Memory B cell (primary cell): ENCODE measurements around the gene LBHD2.
A peak's percentile ranks its signal among the peaks of the same experiment; 100 is the strongest.
"Not testable (repeated sequence)": the region's sequence is repeated elsewhere in the genome, so short reads cannot be mapped to it uniquely, and the experiment has no call there.

Experiments used
- ATAC-seq: fragments of 150-1000 bp; cut with Tn5 transposase; 2 replicates; pipeline ENCODE4 v1.10.0; 2021; ENCODE audit warnings: low read depth, mild to moderate bottlenecking, moderate library complexity
- DNase-seq, 2 donors: peaks; one replicate each; pipeline ENCODE4 v3.0.0; 2022; ENCODE audit warnings: low spot score in 2 of 2
- H3K27ac Mint-ChIP-seq: one replicate; pipeline ENCODE4 v1.8.0; 2022; ENCODE audit warnings: mild to moderate bottlenecking, moderate library complexity, mixed read lengths
- H3K27me3 Mint-ChIP-seq: one replicate; pipeline ENCODE4 v1.8.0; 2022; ENCODE audit warnings: mixed read lengths
- H3K36me3 Mint-ChIP-seq: one replicate; pipeline ENCODE4 v1.8.0; 2022; ENCODE audit warnings: mild to moderate bottlenecking, mixed read lengths
- H3K4me1 Mint-ChIP-seq: one replicate; pipeline ENCODE4 v1.8.0; 2022; ENCODE audit warnings: mixed read lengths
- H3K4me3 Mint-ChIP-seq: one replicate; pipeline ENCODE4 v1.8.0; 2022; ENCODE audit warnings: mild to moderate bottlenecking, moderate library complexity, mixed read lengths
- H3K9me3 Mint-ChIP-seq: one replicate; pipeline ENCODE4 v1.8.0; 2022; ENCODE audit warnings: mixed read lengths

The LBHD2 gene

DNA sequence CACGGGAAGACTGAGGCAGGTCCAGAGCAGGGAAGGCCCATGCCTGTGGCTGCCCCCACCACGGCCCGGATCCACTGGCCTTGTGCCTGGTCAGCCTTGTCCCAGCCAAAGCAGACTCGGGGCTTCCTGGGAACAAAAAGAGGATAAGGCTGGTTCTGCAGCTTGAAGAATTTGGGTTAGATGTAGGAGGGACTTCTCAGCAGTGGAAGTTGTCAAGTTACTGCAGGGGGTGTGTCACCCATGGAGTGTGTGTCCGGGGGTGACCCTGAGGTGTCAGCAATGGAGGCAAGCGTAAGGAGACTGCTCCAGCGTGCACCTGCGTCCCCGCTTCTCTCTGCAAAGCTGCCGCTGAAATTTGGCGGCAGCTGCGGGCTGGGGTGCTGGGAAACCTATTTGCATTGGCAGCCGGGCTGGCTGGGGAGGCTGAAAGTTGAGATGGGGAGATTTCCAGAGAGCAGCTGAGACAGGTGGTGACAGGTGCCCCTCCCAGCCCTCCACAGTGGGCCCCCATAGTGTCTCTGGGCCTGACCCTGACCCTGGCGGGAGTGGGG, 26.7 kb downstream of the LBHD2 start:
- DNase-seq (no peak), ATAC-seq (peak; percentile 42)
- Mint-ChIP-seq H3K27ac (peak overlapping the region; percentile 35), H3K4me1 (peaks cover 21% of the 10 kb centered on the region), H3K9me3 (no peaks in the 10 kb centered on the region), H3K36me3 (no peaks in the 10 kb centered on the region), H3K27me3 (peaks cover 5% of the 10 kb centered on the region), H3K4me3 (no peak overlapping the region)

DNA sequence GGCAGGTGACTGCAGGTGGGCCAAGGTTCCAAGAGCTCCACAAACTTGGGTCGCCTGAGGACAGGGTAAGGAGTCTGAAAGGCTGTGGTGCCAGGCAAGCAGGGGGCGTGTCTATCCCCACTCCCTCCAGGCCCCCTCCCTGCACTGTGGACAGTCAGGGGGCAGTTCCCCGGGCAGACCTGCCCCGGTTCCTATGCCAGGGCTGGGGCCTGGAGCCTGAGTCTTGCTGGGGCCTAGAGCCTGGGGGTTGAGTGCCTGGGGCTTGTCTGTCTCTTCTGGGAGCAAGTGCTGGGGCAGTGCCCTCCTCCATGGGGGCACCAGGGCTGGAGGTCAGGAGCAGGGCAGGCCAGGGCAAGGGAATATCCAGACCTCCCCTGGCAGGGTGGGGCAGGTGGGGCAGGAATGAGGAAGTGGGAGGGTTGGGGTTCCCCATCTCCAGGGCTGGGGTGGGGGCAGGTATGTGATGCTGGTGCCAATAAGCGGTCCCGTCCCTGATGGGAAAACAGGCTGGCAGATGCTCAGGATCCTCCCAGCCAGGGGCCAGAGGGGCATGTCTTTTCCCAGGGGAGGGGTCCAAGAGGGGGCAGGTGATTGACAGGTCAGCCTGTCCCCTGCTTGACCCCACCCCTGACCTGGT, 27.3 kb downstream of the LBHD2 start:
- Mint-ChIP-seq H3K4me3 (no peak overlapping the region), H3K36me3 (no peaks in the 10 kb centered on the region), H3K27ac (peak overlapping the region; percentile 35), H3K27me3 (peaks cover 5% of the 10 kb centered on the region), H3K4me1 (peaks cover 20% of the 10 kb centered on the region), H3K9me3 (no peaks in the 10 kb centered on the region)
- ATAC-seq (peak; percentile 50), DNase-seq (no peak)

DNA sequence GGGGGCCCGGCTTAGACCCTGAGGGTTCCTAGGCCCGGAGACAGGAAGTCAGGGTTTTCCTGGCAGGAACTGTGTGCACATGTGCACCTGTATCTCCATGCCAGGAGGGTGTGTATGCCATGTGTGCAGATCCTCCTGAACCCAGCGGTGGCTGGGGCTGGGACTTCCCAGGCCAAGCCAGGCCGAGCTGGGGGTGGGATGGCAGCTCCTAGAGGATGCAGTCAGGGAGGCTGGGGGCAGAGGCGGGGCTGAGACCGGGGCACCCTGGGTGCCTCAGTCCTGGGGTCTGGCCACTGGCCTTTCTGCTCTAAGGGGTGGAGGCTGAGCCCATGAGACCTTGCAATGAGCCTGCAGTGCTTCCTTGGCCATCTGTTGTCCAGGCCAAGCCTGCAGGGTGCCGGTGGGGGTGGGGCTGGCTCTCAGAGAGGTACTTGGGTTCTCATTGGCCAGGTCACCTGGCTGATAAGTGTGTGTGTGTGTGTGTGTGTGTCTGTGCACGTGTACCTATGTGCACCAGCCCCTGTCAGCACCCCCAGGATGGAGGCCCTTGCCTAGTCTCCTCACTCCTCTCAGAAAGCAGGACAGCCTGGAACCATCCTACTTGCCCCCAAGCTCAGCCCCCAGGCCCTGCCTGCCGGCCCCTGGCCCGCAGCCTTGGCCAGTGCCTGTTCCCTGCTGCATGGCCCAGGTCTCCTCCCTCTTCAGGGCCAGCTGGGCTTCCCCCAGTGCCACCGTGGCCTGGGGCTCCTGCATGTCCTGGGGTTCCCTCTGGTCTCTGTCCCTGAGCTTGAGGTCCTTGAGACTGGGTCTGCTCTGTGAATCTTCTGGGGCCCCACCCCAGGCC, 28.6 kb downstream of the LBHD2 start:
- no peaks in the 10 kb centered on the region for H3K36me3 Mint-ChIP-seq
- no peak overlapping the region for H3K4me3 Mint-ChIP-seq
- no peak overlapping the region for H3K27ac Mint-ChIP-seq
- no peak for ATAC-seq
- peaks cover 20% of the 10 kb centered on the region for H3K4me1 Mint-ChIP-seq
- peaks cover 5% of the 10 kb centered on the region for H3K27me3 Mint-ChIP-seq
- H3K9me3 Mint-ChIP-seq: no peaks in the 10 kb centered on the region
- no peak for DNase-seq

DNA sequence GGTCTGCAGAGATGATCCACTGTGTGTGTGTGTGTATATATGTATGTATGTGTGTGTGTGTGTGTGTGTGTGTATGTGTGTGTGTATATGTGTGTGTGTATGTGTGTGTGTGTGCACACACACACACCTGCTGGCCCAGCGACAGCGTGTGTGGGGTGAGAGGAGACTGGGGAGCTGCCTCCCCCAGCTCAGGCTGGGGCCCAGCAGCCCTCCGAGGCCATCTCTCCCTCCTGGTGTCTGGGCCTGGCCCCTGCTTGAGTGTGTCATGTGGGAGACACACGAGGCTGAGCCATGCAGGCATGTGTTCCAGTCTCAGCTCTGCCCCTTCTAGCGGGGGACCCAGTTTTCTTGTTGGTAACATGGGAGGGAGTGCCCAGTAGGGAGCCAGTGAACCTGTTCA, 29.3 kb downstream of the LBHD2 start:
- Mint-ChIP-seq H3K27ac (no peak overlapping the region), H3K9me3 (no peaks in the 10 kb centered on the region), H3K27me3 (peaks cover 5% of the 10 kb centered on the region), H3K4me1 (peaks cover 20% of the 10 kb centered on the region), H3K4me3 (no peak overlapping the region), H3K36me3 (no peaks in the 10 kb centered on the region)
- no peak for ATAC-seq
- no peak for DNase-seq

DNA sequence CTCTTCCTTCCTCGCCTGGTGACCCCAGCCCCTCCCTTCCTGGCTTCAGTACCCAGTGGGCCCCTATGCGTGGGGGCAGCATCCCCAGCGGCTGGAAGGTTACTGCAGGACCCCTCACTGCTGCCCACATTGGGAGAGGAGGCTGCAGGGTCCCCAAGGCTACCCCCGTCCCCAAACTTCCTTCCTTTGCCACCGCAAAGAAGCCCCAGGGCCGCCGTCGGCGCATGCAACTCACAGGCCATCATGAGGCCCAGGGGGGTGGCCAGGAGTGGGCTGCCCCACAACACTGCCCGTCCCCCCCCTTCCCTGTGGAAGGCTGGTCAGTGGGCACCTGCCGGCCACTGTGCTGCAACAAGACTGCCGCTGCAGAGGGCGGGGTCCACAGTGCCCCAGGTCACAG, 29.8 kb downstream of the LBHD2 start:
- no peaks in the 10 kb centered on the region for H3K36me3 Mint-ChIP-seq
- DNase-seq (no peak), ATAC-seq (no peak)
- H3K4me1 Mint-ChIP-seq: peaks cover 20% of the 10 kb centered on the region
- no peak overlapping the region for H3K4me3 Mint-ChIP-seq
- H3K27ac Mint-ChIP-seq: no peak overlapping the region
- H3K9me3 Mint-ChIP-seq: no peaks in the 10 kb centered on the region
- H3K27me3 Mint-ChIP-seq: peaks cover 5% of the 10 kb centered on the region

DNA sequence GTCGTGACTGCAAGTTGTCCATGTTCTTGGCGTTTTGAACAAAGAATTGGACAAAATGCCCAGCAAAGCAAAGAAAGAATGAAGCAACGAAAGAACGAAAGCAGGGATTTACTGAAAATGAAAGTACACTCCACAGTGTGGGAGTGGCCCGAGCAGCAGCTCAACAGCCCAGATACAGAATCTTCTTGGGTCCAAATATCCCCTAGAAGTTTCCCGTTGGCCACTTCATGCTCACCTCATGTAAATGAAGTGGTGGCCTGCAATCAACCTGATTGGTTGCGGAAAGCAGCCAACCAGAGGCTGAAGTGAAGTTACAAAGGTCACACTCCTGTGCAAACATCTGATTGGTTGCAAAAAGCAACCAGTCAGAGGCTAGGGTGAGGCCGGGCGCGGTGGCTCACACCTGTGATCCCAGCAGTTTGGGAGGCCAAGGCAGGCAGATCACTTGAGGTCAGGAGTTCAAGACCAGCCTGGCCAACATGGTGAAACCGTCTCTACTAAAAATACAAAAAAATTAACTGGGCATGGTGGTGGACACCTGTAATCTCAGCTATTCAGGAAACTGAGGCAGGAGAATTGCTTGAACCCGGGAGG, 31.2 kb downstream of the LBHD2 start:
- H3K27me3 Mint-ChIP-seq: not testable (repeated sequence)
- peak overlapping the region; percentile 21 for H3K27ac Mint-ChIP-seq
- ATAC-seq: peak; percentile 61

DNA sequence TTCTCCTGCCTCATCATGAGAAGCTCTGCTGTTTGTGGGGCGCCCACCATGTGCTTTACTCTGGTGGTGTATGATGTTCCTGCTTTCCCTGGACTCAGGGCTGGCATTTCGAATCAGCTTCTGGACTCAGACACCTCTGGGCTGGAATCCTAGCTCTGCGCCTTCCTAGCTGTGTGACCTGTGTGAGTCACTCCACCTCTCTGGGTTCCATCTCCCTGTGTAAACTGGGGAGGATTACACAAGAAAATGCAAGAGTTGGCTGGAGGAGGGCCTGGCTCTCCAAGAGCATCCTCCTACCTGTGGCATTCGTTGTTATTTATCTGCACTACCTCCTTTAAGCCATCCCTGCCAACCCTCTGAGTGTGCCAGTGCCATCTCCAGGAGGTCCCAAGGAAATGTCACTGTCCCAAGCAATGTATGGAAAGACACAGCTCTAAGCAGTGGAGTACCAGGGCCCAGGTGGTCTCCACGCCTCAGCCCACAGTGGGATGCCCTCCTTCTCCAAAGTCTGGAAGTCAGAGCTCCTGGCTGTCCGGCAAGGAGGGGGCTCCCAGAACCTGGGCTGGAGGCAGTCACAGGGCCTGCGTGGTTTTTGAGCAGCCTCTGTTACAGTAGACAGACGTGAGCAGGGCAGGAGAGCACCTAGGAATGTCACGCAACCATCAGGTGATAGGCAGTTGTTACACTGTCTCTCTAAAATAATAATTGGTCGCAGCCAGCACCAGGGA, 32.0 kb downstream of the LBHD2 start:
- no peaks in the 10 kb centered on the region for H3K36me3 Mint-ChIP-seq
- no peak for DNase-seq
- H3K4me3 Mint-ChIP-seq: no peak overlapping the region
- H3K27me3 Mint-ChIP-seq: peaks cover 2% of the 10 kb centered on the region
- ATAC-seq: no peak
- H3K27ac Mint-ChIP-seq: no peak overlapping the region
- H3K4me1 Mint-ChIP-seq: peaks cover 13% of the 10 kb centered on the region
- H3K9me3 Mint-ChIP-seq: no peaks in the 10 kb centered on the region

More for the DNA sequence above, 31.2 kb downstream of the LBHD2 start:
- not testable (repeated sequence) for H3K36me3 Mint-ChIP-seq, H3K9me3 Mint-ChIP-seq, DNase-seq
- Mint-ChIP-seq H3K4me1 (peaks cover 16% of the 10 kb centered on the region), H3K4me3 (peak overlapping the region; percentile 85)

DNA sequence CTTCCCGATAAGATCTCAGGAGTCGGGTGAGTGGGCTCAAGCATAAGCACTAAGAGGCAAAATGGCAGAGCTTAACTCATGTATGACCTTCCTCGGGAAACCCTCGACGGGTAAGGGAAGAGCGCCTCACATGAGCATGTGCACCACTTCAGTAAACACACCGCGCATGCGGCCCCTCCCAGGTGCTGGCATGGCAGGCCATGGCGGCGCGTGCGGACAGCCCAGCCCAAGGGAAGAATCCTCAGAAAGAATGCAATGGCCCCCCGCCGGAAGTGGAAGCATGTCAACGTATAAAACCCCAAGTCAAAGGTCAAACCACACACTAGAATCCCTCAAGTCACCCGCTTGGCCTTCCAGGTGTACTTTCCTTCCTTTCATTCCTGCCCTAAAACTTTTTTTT, 32.6 kb downstream of the LBHD2 start:
- H3K27me3 Mint-ChIP-seq: peaks cover 4% of the 10 kb centered on the region
- no peak overlapping the region for H3K4me3 Mint-ChIP-seq
- H3K9me3 Mint-ChIP-seq: no peaks in the 10 kb centered on the region
- DNase-seq (no peak), ATAC-seq (no peak)
- no peaks in the 10 kb centered on the region for H3K36me3 Mint-ChIP-seq
- H3K27ac Mint-ChIP-seq: no peak overlapping the region
- H3K4me1 Mint-ChIP-seq: peaks cover 8% of the 10 kb centered on the region

DNA sequence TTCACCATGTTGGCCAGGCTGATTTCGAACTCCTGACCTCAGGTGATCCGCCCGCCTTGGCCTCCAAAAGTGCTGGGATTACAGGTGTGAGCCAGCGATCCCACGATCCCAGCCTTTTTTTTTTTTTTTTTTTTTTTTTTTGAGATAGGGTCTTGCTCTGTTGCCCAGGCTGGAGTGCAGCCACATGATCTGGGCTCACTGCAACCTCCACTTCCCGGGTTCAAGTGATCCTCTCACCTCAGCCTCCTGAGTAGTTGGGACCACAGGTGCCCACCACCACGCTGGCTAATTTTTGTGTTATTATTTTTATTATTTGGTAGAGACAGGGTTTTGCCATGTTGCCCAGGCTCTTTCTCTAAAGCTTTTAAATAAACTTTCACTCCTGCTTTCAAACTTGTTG, 33.5 kb downstream of the LBHD2 start:
- H3K9me3 Mint-ChIP-seq, H3K27me3 Mint-ChIP-seq, DNase-seq, H3K36me3 Mint-ChIP-seq, H3K27ac Mint-ChIP-seq, H3K4me3 Mint-ChIP-seq, H3K4me1 Mint-ChIP-seq, ATAC-seq: not testable (repeated sequence)

DNA sequence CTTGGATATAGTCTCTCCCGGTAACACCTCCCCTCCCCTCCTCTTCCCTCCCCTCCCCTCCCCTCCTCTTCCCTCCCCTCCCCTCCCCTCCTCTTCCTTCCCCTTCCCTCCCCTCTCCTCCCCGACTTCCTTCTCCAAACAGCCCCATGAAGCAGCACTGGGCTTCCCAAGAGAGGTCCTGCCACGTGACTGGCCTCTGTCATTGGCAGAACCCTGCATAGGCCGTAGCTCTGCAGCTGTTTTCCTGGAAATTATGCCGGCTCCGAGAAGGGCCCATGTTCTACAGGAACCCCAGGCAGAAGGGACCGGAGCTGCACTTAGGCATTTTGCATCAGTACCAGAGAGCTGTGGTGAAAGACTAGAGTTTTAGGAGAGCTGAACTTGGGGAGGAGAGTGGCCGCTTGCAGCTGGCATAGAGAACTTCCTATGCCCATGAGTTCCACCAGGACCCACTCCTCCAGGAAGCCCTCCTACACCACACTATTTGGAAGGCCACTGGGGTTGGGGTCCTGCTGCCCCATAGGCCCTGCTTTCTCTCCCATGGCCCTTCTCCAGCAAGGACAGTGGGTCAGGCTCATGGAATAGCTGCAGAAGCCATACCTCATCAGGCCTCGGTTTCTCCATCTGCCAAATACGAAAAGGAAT, 34.1 kb downstream of the LBHD2 start:
- Mint-ChIP-seq H3K27ac (no peak overlapping the region), H3K4me1 (peaks cover 5% of the 10 kb centered on the region), H3K9me3 (no peaks in the 10 kb centered on the region), H3K27me3 (peaks cover 2% of the 10 kb centered on the region), H3K36me3 (no peaks in the 10 kb centered on the region), H3K4me3 (no peak overlapping the region)
- no peak for DNase-seq
- no peak for ATAC-seq

DNA sequence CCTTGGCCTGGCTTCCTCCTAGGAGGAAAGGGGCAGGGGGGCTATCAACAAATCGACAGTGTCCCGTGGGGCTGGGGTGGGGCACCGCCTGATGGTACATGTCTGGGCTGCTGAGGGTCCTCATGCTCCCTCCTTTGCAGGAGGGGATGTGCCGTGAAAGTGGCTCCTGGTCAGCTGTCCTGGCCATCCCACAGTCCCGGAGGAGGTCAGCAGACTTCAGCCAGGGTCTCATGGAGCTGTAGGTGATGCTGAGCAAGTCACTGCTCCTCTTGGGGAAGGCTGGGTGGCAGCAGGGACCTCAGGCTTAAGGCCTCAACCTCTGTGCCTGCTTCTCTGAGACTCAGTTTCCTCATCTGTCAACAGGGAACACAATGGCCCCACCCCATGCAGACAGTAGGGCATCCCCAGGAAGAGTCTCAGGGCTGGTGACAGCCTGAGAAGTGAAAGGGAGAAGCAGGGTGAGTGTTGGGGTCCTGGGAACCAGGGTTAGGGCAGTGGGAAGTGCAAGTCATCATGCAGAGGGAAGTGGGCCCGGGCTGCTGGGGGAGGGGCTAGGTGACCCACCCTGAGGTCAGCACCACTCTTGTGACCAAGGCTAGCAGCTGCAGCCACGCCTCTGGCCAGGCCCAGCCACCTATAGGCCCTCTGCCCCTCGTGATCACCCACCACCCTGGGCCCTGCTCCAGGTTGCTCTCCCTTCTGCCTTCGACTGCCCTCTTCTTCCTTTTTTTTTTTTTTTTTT, 34.8 kb downstream of the LBHD2 start:
- ATAC-seq (no peak), DNase-seq (no peak)
- Mint-ChIP-seq H3K27ac (no peak overlapping the region), H3K27me3 (peaks cover 2% of the 10 kb centered on the region), H3K36me3 (no peaks in the 10 kb centered on the region), H3K9me3 (no peaks in the 10 kb centered on the region), H3K4me1 (peaks cover 5% of the 10 kb centered on the region), H3K4me3 (no peak overlapping the region)

DNA sequence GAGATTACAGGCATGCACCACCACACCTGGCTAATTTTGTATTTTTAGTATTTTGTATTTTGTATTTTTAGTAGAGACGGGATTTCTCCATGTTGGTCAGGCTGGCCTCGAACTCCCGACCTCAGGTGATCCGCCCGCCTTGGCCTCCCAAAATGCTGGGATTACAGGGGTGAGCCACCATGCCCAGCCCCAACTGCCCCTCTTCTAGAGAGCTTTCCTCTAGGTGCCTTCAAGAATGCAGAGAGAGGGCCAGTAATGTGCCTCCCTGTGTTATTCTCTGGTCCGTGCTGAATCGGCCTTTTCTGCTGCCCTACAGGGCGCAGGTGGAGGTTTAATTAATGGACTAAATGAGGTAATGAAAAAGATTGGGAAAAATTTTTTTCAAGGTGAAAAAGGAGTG, 35.5 kb downstream of the LBHD2 start:
- not testable (repeated sequence) for H3K4me3 Mint-ChIP-seq, H3K27me3 Mint-ChIP-seq

More for the DNA sequence above, 35.5 kb downstream of the LBHD2 start:
- not testable (repeated sequence) for H3K36me3 Mint-ChIP-seq, H3K27ac Mint-ChIP-seq, H3K4me1 Mint-ChIP-seq, ATAC-seq, DNase-seq, H3K9me3 Mint-ChIP-seq
